Endodermal cell (in vitro differentiated cells): ENCODE data around the gene TMEM119. TPM values are rescaled to one million over a fixed set of nuclear protein-coding genes. Genes with fewer than 3 reads are reported as not detected.
A peak's percentile ranks its signal among the peaks of the same experiment; 100 is the strongest.

Experiments used
- DNase-seq: peaks from one replicate; pipeline ENCODE4 v3.0.0-alpha.2; 2017
- H3K27ac ChIP-seq: 2 replicates; pipeline ENCODE4 v1.5.1; 2013; ENCODE audit warnings: mild to moderate bottlenecking, low read depth, low read length, moderate library complexity
- H3K27me3 ChIP-seq: 2 replicates; pipeline ENCODE4 v1.6.1; 2013; ENCODE audit warnings: mild to moderate bottlenecking, low read length, moderate library complexity; ENCODE audit not compliant: insufficient read depth, control insufficient read depth, poor library complexity, severe bottlenecking
- H3K36me3 ChIP-seq: 2 replicates; pipeline ENCODE4 v1.7.0; 2013; ENCODE audit warnings: mild to moderate bottlenecking, low read length, moderate library complexity; ENCODE audit not compliant: control insufficient read depth, insufficient read depth
- H3K4me1 ChIP-seq: one replicate; pipeline ENCODE4 v1.7.0; 2013; ENCODE audit warnings: low read length; ENCODE audit not compliant: control insufficient read depth, insufficient read depth
- H3K4me3 ChIP-seq: 2 replicates; pipeline ENCODE4 v1.5.1; 2013; ENCODE audit warnings: mild to moderate bottlenecking, low read length, moderate library complexity
- H3K9ac ChIP-seq: 2 replicates; pipeline ENCODE4 v1.6.1; 2013; ENCODE audit warnings: mild to moderate bottlenecking, low read length, moderate library complexity; ENCODE audit not compliant: poor library complexity, severe bottlenecking; ENCODE audit errors: extremely low read depth
- H3K9me3 ChIP-seq: 2 replicates; pipeline ENCODE4 v1.6.1; 2013; ENCODE audit warnings: mild to moderate bottlenecking, low read length, moderate library complexity; ENCODE audit not compliant: control insufficient read depth
- H3K27ac Mint-ChIP-seq: 2 replicates; pipeline ENCODE4 v1.8.0; 2020; ENCODE audit warnings: mixed read lengths
- H3K27me3 Mint-ChIP-seq: 2 replicates; pipeline ENCODE4 v1.8.0; 2021; ENCODE audit warnings: mild to moderate bottlenecking, mixed read lengths; ENCODE audit not compliant: insufficient read depth
- H3K36me3 Mint-ChIP-seq: 2 replicates; pipeline ENCODE4 v1.8.0; 2020; ENCODE audit warnings: low read depth, mixed read lengths
- H3K4me1 Mint-ChIP-seq: 2 replicates; pipeline ENCODE4 v1.8.0; 2020; ENCODE audit warnings: mixed read lengths
- H3K4me3 Mint-ChIP-seq: 2 replicates; pipeline ENCODE4 v1.8.0; 2020; ENCODE audit warnings: mild to moderate bottlenecking, moderate library complexity, mixed read lengths
- H3K9me3 Mint-ChIP-seq: 2 replicates; pipeline ENCODE4 v1.8.0; 2020; ENCODE audit warnings: mild to moderate bottlenecking, mixed read lengths
- CTCF ChIP-seq: fragments of 200-600 bp; sonication (generic); conservative IDR thresholded peaks from 2 replicates; pipeline ENCODE4 v1.5.0; 2021; ENCODE audit warnings: antibody characterized with exemption, mild to moderate bottlenecking
- WGBS, 2 experiments: methylation state at CpG; one replicate each; pipeline versions ENCODE4 v1.1.5 to v1.1.7; 2013; ENCODE audit warnings: missing lambda C conversion rate in 2 of 2, mixed read lengths in 1 of 2; ENCODE audit not compliant: insufficient coverage in 1 of 2, insufficient read length in 1 of 2; 5-methylcytosine and 5-hydroxymethylcytosine counted together
- total RNA-seq, 2 donors: library from RNA; stranded (reverse); fragmentation: NEBNext Ultra II Directional in 1 of 2; extraction: Animal tissue kit (Norgen Biotek cat#: 25700) in 1 of 2; gene quantifications; 2 replicates in 1 of 2; 3 replicates in 1 of 2; pipeline ENCODE4 v1.2.1, GENCODE V29; 2021

TMEM119 gene
- total RNA-seq, 2 donors from 2014 or later, result 0.11 to 0.15 TPM

DNA sequence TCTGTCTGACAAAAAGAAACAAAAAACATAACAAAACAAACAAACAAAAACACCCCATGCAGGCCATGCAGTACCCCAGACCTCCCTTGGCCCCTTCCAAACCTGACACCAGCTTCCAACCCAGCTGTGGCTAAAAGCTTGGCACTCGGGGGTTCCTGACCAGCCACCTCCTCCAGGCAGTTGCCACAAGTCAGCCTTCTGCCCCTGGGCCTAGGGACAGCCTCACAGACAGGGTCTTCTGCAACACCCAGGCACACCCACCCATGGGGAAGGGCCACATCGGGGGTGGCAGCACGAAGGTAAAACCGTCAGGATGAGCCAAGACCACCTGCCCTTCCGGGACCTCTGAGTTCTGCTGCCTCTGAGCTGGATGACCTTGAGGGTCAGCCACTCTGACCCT lies 10.7 kb upstream of the TMEM119 start:
- Histone ChIP-seq H3K9me3 (no peaks in the 10 kb centered on the region), H3K4me1 (no peaks in the 10 kb centered on the region), H3K27me3 (no peaks in the 10 kb centered on the region), H3K27ac (no peak overlapping the region), H3K4me3 (no peak overlapping the region), H3K9ac (no peak overlapping the region), H3K36me3 (no peaks in the 10 kb centered on the region)
- TF ChIP-seq CTCF, result no peak
- H3K27me3 Mint-ChIP-seq, result no peaks in the 10 kb centered on the region
- no peaks in the 10 kb centered on the region for H3K9me3 Mint-ChIP-seq
- no peak overlapping the region for H3K4me3 Mint-ChIP-seq
- H3K4me1 Mint-ChIP-seq, result no peaks in the 10 kb centered on the region
- no peak overlapping the region for H3K27ac Mint-ChIP-seq
- H3K36me3 Mint-ChIP-seq, result no peaks in the 10 kb centered on the region
- 88 to 89% methylated on average over 4 to 5 of the region's 5 CpGs for WGBS, 2 experiments
- no peak for DNase-seq

- Histone ChIP-seq H3K9me3 (no peaks in the 10 kb centered on the region), H3K4me3 (no peak overlapping the region), H3K27me3 (no peaks in the 10 kb centered on the region), H3K36me3 (no peaks in the 10 kb centered on the region), H3K27ac (no peak overlapping the region), H3K4me1 (no peaks in the 10 kb centered on the region), H3K9ac (no peak overlapping the region)
- Mint-ChIP-seq H3K27me3 (no peaks in the 10 kb centered on the region), H3K4me3 (no peak overlapping the region), H3K27ac (no peak overlapping the region), H3K36me3 (no peaks in the 10 kb centered on the region), H3K4me1 (no peaks in the 10 kb centered on the region), H3K9me3 (no peaks in the 10 kb centered on the region)
- no peak for DNase-seq
- TF ChIP-seq CTCF, result peak; percentile 11
- 82 to 90% methylated on average over 6 to 10 of the region's 10 CpGs for WGBS, 2 experiments
These were observed 10.2 kb upstream of the TMEM119 start for GRCh38 chr12:108607981-108608600.

- Mint-ChIP-seq H3K4me3 (no peak overlapping the region), H3K27me3 (no peaks in the 10 kb centered on the region), H3K9me3 (no peaks in the 10 kb centered on the region), H3K36me3 (no peaks in the 10 kb centered on the region), H3K27ac (no peak overlapping the region), H3K4me1 (no peaks in the 10 kb centered on the region)
- DNase-seq, result no peak
- H3K27me3 ChIP-seq, result no peaks in the 10 kb centered on the region
- H3K27ac ChIP-seq, result no peak overlapping the region
- H3K36me3 ChIP-seq, result no peaks in the 10 kb centered on the region
- no peak overlapping the region for H3K9ac ChIP-seq
- H3K4me1 ChIP-seq, result no peaks in the 10 kb centered on the region
- no peak overlapping the region for H3K4me3 ChIP-seq
- no peaks in the 10 kb centered on the region for H3K9me3 ChIP-seq
- TF ChIP-seq CTCF, result no peak
- 85 to 96% methylated on average over 3 to 9 of the region's 9 CpGs for WGBS, 2 experiments
These were observed 8.6 kb upstream of the TMEM119 start for GRCh38 chr12:108606492-108606891.
